ENCODE data around the gene IPPK.
"Not testable (repeated sequence)": the region's sequence is repeated elsewhere in the genome, so short reads cannot be mapped to it uniquely, and the experiment has no call there.

GRCh38 chr9:92595075-92595474 is 74.9 kb downstream of the IPPK start:
- not testable (repeated sequence) for TF ChIP-seq CTCF (conservative IDR thresholded peaks at IDR 0.05); ZFX (IDR thresholded peaks at IDR 0.05)
